HEK293 (cell line): ENCODE results near the gene SPTBN1.

ENCODE experiments used
- CTCF ChIP-seq: fragments of 450-650 bp; formaldehyde crosslinking; IDR thresholded peaks from 2 replicates; pipeline ENCODE4 v1.5.1; 2016; ENCODE audit warnings: missing biosample characterization, missing genetic modification characterization
- MYNN ChIP-seq: fragments of 450-650 bp; formaldehyde crosslinking; IDR thresholded peaks from 2 replicates; pipeline ENCODE4 v1.5.1; 2016; ENCODE audit warnings: missing biosample characterization, missing genetic modification characterization, borderline replicate concordance
- SALL2 ChIP-seq: fragments of 450-650 bp; formaldehyde crosslinking; IDR thresholded peaks from 2 replicates; pipeline ENCODE4 v1.5.0; 2017; ENCODE audit warnings: missing biosample characterization, mild to moderate bottlenecking, missing genetic modification characterization, borderline replicate concordance
- SETDB1 ChIP-seq: IDR thresholded peaks from one replicate; pipeline ENCODE4 v1.6.1; 2017; ENCODE audit warnings: mild to moderate bottlenecking, low read length, moderate library complexity, mixed read lengths; ENCODE audit not compliant: insufficient read length
- TCF7L2 ChIP-seq: IDR thresholded peaks from 2 replicates; pipeline ENCODE4 v1.6.1; 2011; ENCODE audit warnings: low read depth, mild to moderate bottlenecking, inconsistent platforms, low read length, moderate library complexity, borderline replicate concordance
- ZBTB17 ChIP-seq: fragments of 450-650 bp; formaldehyde crosslinking; IDR thresholded peaks from 2 replicates; pipeline ENCODE4 v1.5.1; 2016; ENCODE audit warnings: missing biosample characterization, missing genetic modification characterization
- ZNF157 ChIP-seq: fragments of 450-650 bp; formaldehyde crosslinking; IDR thresholded peaks from 2 replicates; pipeline ENCODE4 v1.5.1; 2016; ENCODE audit warnings: missing biosample characterization, missing genetic modification characterization
- ZNF26 ChIP-seq: fragments of 450-650 bp; formaldehyde crosslinking; IDR thresholded peaks from 2 replicates; pipeline ENCODE4 v1.5.1; 2016; ENCODE audit warnings: missing biosample characterization, missing genetic modification characterization
- ZNF274 ChIP-seq, 2 experiments: fragments of 200-500 bp in 1 of 2; fragments of 450-650 bp in 1 of 2; sonication (Bioruptor generic) in 1 of 2; formaldehyde crosslinking in 1 of 2; IDR thresholded peaks; 2 replicates each; pipeline versions ENCODE4 v1.5.1 to v1.6.1; 2014 to 2016; ENCODE audit warnings: borderline replicate concordance in 1 of 2, inconsistent platforms in 1 of 2, low read length in 1 of 2, missing biosample characterization in 1 of 2, missing genetic modification characterization in 1 of 2
- ZNF433 ChIP-seq: fragments of 450-650 bp; formaldehyde crosslinking; IDR thresholded peaks from 2 replicates; pipeline ENCODE4 v1.5.1; 2016; ENCODE audit warnings: missing biosample characterization, missing genetic modification characterization, low read depth
- ZNF473 ChIP-seq: fragments of 450-650 bp; formaldehyde crosslinking; IDR thresholded peaks from 2 replicates; pipeline ENCODE4 v1.5.1; 2017; ENCODE audit warnings: missing biosample characterization, missing genetic modification characterization
- ZNF660 ChIP-seq: fragments of 450-650 bp; IDR thresholded peaks from 2 replicates; pipeline ENCODE4 v1.5.1; 2018; ENCODE audit warnings: missing biosample characterization, mild to moderate bottlenecking, missing genetic modification characterization
- ZSCAN30 ChIP-seq: fragments of 450-650 bp; IDR thresholded peaks from 2 replicates; pipeline ENCODE4 v1.5.1; 2018; ENCODE audit warnings: missing biosample characterization, mild to moderate bottlenecking, missing genetic modification characterization, moderate library complexity

- no peak for TF ChIP-seq ZNF157 (tag by site-specific recombination)
- TF ChIP-seq CTCF: no peak
- no peak for TF ChIP-seq TCF7L2
- TF ChIP-seq ZNF274 (IDR thresholded peaks at IDR 0.05; ENCODE audit: low read length): no peak
- no peak for TF ChIP-seq ZNF274 (tag by site-specific recombination; IDR thresholded peaks at IDR 0.05; ENCODE audit: borderline replicate concordance)
- no peak for TF ChIP-seq SETDB1
- no peak for TF ChIP-seq SALL2 (tag by site-specific recombination)
- TF ChIP-seq ZNF26 (tag by site-specific recombination): no peak
- no peak for TF ChIP-seq ZNF473 (tag by site-specific recombination)
- TF ChIP-seq ZNF660: no peak
- TF ChIP-seq ZBTB17 (tag by site-specific recombination): no peak
- TF ChIP-seq ZSCAN30 (tag by site-specific recombination): no peak
- TF ChIP-seq MYNN (tag by site-specific recombination): no peak
- no peak for TF ChIP-seq ZNF433 (tag by site-specific recombination)
Measured at GRCh38 chr2:54593249-54593648, 137.1 kb downstream of the SPTBN1 start.
